ENCODE data around the gene SSNA1. TPM values are rescaled to one million over a fixed set of nuclear protein-coding genes. Genes with fewer than 3 reads are reported as not detected.

The SSNA1 gene
- polyA plus RNA-seq, 10 donors: 38.2 to 72.0 (median 49.6) TPM

- no peak for DNase-seq
These were observed 38.4 kb upstream of the SSNA1 start for GRCh38 chr9:137149942-137150616.

- no peak for DNase-seq
These were observed 37.6 kb upstream of the SSNA1 start for GRCh38 chr9:137150617-137151457.

GRCh38 chr9:137152844-137153405 lies 35.6 kb upstream of the SSNA1 start:
- no peak for DNase-seq

- DNase-seq: no peak
These were observed 31.7 kb upstream of the SSNA1 start for GRCh38 chr9:137156567-137157375.

- no peak for DNase-seq
These were observed 30.7 kb upstream of the SSNA1 start for GRCh38 chr9:137157618-137158415.

- no peak for DNase-seq
These were observed 29.9 kb upstream of the SSNA1 start for GRCh38 chr9:137158625-137159024.

- no peak for DNase-seq
These were observed 29.1 kb upstream of the SSNA1 start for GRCh38 chr9:137159105-137160053.

GRCh38 chr9:137160054-137160425 lies 28.4 kb upstream of the SSNA1 start:
- no peak for DNase-seq

- no peak for DNase-seq
These were observed 27.5 kb upstream of the SSNA1 start for GRCh38 chr9:137160716-137161557.

- DNase-seq: no peak
These were observed 26.7 kb upstream of the SSNA1 start for GRCh38 chr9:137161558-137162486.

GRCh38 chr9:137162505-137163364 lies 25.7 kb upstream of the SSNA1 start:
- no peak for DNase-seq

- DNase-seq: no peak
These were observed 25.1 kb upstream of the SSNA1 start for GRCh38 chr9:137163365-137163715.

GRCh38 chr9:137163805-137164204 lies 24.7 kb upstream of the SSNA1 start:
- no peak for DNase-seq

- no peak for DNase-seq
These were observed 23.9 kb upstream of the SSNA1 start for GRCh38 chr9:137164370-137165249.

GRCh38 chr9:137165250-137165836 lies 23.1 kb upstream of the SSNA1 start:
- no peak for DNase-seq

All from muscle of back (tissue), 11 donors.